Fibroblast of the aortic adventitia (primary cell): ENCODE measurements around the gene MMP15. TPM values are rescaled to one million over a fixed set of nuclear protein-coding genes. Genes with fewer than 3 reads are reported as not detected.

Source experiments
- DNase-seq: peaks from one replicate; pipeline ENCODE4 v3.0.0-alpha.2; 2010; ENCODE audit warnings: low read depth
- H3K4me3 ChIP-seq: 2 replicates; pipeline ENCODE4 v1.5.1; 2011; ENCODE audit warnings: low read depth, mild to moderate bottlenecking, control low read depth, low read length, moderate library complexity
- total RNA-seq: library from RNA; depleted of rRNA; stranded (reverse); fragments of >200 nt; gene quantifications from 2 replicates; pipeline ENCODE4 v1.2.3, GENCODE V29; 2012; ENCODE audit warnings: low replicate concordance
- TF ChIP-seq, protein P1 (sequence below): IDR thresholded peaks from 2 replicates; pipeline ENCODE4 v1.5.1; 2011; ENCODE audit warnings: mild to moderate bottlenecking, low read length, control low read depth, inconsistent platforms; ENCODE audit not compliant: insufficient read depth

MMP15 gene
- total RNA-seq, 1 donor = 2.4 TPM

DNA sequence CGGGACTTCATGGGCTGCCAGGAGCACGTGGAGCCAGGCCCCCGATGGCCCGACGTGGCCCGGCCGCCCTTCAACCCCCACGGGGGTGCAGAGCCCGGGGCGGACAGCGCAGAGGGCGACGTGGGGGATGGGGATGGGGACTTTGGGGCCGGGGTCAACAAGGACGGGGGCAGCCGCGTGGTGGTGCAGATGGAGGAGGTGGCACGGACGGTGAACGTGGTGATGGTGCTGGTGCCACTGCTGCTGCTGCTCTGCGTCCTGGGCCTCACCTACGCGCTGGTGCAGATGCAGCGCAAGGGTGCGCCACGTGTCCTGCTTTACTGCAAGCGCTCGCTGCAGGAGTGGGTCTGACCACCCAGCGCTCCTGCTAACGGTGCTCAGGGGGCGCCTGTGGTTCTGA lies 19.5 kb downstream of the MMP15 start:
- DNase-seq = no peak
- TF ChIP-seq, protein P1, sequence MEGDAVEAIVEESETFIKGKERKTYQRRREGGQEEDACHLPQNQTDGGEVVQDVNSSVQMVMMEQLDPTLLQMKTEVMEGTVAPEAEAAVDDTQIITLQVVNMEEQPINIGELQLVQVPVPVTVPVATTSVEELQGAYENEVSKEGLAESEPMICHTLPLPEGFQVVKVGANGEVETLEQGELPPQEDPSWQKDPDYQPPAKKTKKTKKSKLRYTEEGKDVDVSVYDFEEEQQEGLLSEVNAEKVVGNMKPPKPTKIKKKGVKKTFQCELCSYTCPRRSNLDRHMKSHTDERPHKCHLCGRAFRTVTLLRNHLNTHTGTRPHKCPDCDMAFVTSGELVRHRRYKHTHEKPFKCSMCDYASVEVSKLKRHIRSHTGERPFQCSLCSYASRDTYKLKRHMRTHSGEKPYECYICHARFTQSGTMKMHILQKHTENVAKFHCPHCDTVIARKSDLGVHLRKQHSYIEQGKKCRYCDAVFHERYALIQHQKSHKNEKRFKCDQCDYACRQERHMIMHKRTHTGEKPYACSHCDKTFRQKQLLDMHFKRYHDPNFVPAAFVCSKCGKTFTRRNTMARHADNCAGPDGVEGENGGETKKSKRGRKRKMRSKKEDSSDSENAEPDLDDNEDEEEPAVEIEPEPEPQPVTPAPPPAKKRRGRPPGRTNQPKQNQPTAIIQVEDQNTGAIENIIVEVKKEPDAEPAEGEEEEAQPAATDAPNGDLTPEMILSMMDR = no peak
- H3K4me3 ChIP-seq = no peak overlapping the region

DNA sequence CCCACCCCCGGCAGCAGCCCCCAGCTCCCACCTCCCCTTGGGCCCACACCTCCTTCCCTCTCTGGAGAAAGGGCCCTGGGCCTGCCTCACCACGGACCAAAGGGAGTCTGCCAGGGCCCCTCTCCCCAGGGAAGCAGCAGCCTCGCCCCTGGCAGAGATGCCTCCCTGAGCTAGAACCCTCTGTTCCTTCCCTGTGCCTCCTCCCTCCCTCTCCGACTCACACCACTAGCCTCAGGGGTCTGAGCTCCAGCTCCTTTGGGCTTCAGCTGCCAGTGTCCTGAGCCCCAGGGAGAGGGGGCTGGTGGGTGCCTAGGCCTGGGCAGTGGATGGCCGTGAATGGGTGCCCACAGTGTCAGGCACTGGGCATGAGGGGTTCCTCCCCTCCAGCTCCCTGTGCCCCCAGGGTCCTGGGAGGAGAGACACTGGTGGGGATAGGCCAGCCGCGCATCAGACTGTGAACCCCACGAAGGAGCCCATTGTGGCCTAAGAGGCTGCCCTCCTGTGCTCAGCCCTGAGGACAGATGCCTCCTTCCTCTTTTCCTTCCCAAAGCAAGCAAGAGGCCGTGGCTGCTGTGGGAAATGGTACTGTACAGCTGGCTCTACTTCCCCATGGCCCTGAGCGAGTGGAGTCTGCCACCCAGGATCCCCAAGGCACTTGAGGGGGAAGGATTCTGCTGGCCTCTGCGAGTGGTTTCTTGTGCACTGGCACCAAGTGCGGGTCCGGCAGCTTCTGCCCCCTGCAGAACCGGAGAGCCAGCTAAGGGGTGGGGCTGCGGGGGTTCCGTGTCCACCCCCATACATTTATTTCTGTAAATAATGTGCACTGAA lies 20.7 kb downstream of the MMP15 start:
- no peak overlapping the region for H3K4me3 ChIP-seq
- TF ChIP-seq, protein P1 = no peak
- no peak for DNase-seq

DNA sequence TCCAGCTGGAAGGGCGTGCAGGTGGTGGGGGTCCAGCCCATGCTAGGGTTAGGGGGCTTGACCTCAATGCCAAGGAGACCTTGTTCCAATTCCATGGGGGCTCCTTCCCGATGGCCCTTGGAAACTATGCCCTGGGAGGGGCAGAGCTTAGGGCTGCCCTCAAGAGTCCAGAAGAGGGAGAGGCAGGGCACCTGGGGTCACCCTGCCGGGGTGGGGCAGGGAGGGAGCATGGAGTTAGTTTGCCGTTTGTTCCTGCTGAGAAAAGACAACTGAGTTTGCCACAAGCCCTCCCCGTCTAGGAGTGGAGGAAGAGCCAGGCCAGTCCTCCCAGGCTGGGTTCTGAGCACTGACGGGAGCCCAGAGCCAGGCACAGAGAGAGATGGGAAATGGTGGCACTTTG lies 21.4 kb downstream of the MMP15 start:
- TF ChIP-seq, protein P1 = no peak
- no peak overlapping the region for H3K4me3 ChIP-seq
- DNase-seq = no peak

DNA sequence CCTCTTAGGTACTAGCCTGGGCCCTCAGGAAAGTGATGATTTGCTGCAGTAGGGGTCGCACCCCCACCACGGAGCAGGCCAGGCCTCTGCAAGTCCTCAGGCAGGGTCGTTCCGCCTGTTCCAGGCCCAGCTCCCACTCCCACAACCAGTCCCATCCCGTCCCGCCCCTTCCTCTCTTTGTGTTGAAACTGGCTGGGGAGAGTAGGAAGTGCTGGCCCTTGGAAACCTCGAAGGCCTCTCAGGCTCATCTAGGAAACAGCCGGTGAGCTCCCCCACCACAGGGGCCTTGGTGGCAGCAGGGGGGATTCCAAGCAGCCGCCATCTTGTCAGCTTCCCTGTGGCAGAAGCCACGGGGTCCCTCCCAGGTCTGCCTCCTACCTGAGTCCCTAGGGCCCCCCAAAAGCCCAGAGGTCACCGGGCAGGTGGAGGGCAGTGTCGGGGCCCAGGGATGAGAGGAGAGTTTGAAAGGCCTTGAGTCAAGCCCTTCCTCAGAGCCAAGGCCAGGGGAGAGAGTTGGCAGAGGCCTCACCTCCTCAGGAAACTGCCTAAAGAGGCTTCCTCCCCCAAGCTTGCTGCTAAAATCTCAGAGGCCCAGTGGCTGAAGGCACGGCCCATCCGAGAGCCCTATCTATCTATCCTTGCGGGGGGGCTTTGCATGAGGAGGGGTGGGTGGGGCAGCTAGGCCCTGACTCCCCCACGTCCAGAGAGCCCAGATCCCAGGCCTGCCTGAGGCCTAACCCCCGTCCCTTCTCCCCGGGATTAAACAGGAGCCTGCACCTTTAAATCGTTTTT lies 22.2 kb downstream of the MMP15 start:
- TF ChIP-seq, protein P1 = no peak
- H3K4me3 ChIP-seq = no peak overlapping the region
- DNase-seq = no peak

DNA sequence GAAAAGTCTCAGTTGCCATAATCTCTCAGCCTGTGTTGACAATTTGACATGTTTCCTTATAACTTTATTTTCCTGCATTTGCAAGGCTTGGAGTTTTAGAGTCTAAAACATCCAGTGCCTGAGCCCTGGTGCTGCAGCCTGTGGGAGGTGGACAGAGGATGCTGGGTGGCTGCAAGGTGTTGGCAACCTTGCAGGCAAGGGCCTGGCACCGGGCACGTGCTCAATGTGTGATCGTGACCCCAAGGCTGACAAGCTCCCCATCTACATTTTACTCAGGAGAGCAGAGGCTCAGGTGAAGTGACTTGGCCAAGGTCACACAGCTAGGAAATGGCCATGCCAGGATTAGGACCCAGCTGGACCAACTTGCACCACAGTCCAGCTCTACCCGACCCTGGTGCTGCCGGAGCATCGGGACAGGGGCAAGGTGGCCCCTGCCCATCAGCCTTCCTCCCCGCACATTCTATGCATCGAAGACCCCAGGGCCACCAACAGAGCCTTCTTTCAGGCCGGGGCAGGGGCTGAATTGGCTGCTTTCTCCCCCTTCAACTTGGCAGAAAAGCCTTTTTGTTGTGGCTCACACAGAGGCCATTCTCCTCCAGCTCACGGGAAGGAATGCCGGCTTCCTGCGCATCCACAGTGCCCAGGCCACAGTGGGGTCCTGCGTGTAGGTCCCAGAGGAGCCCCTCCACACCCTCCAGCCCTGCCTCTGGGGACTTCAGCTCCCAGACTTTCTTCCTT lies 23.1 kb downstream of the MMP15 start:
- no peak overlapping the region for H3K4me3 ChIP-seq
- TF ChIP-seq, protein P1 = no peak
- DNase-seq = no peak
